Muscle of leg (tissue), 16 donors: ENCODE data around the gene CASP3. TPM values are rescaled to one million over a fixed set of nuclear protein-coding genes. Genes with fewer than 3 reads are reported as not detected.

Experiments used
- DNase-seq: peaks from one replicate; pipeline ENCODE4 v3.0.0; 2013
- H3K27ac ChIP-seq: one replicate; pipeline ENCODE4 v1.5.1; 2013; ENCODE audit warnings: mild to moderate bottlenecking, low read length, control low read depth
- H3K27me3 ChIP-seq: one replicate; pipeline ENCODE4 v1.6.1; 2013; ENCODE audit warnings: low read length; ENCODE audit not compliant: control insufficient read depth, insufficient read depth
- H3K36me3 ChIP-seq: one replicate; pipeline ENCODE4 v1.6.1; 2013; ENCODE audit warnings: low read length; ENCODE audit not compliant: control insufficient read depth, insufficient read depth
- H3K4me1 ChIP-seq: one replicate; pipeline ENCODE4 v1.6.1; 2013; ENCODE audit warnings: low read length; ENCODE audit not compliant: control insufficient read depth, insufficient read depth
- H3K4me3 ChIP-seq: one replicate; pipeline ENCODE4 v1.5.1; 2013; ENCODE audit warnings: low read length, control low read depth
- H3K9me3 ChIP-seq: replicated peaks from 2 replicates; pipeline ENCODE4 v1.6.1; 2013; ENCODE audit warnings: low read depth, low read length; ENCODE audit not compliant: control insufficient read depth
- WGBS: methylation state at CpG from one replicate; pipeline ENCODE4 v1.1.5; 2013; ENCODE audit warnings: missing lambda C conversion rate; ENCODE audit not compliant: insufficient coverage; 5-methylcytosine and 5-hydroxymethylcytosine counted together
- long read RNA-seq, 11 donors: transcript quantifications; one replicate each; lab custom pipeline, GENCODE V29; 2026
- polyA plus RNA-seq, 8 donors: library from polyadenylated mRNA; unstranded; fragments of 120-200 nt; gene quantifications; one replicate each; pipeline versions ENCODE4 v1.2.1 to v1.2.3, GENCODE V29; 2013; ENCODE audit warnings: inconsistent platforms in 1 of 8, low replicate concordance in 1 of 8; ENCODE audit not compliant: insufficient read length in 8 of 8, insufficient read depth in 1 of 8
- total RNA-seq: library from RNA; stranded (reverse); fragments of 120-200 nt; gene quantifications from one replicate; pipeline ENCODE4 v1.2.4, GENCODE V29; 2013

CASP3 gene
- total RNA-seq (40.7 TPM), polyA plus RNA-seq (10 to 100 TPM; 35.6 to 49.1 (median 41.6) TPM)
- long read RNA-seq, donor 1, transcript CASP3-206 (7 exons, 2,540 nt): major isoform, 8 of 10 reads
- long read RNA-seq, donor 1, partial matches to known transcripts: 0 of 10 reads
- long read RNA-seq, donor 1, other reads (novel, unspliced or antisense): 0 of 10 reads
- long read RNA-seq, donor 2, partial matches to known transcripts: 0 of 4 reads
- long read RNA-seq, donor 2, other reads (novel, unspliced or antisense): 0 of 4 reads
- long read RNA-seq, donor 3, transcript CASP3-206 (7 exons, 2,540 nt): major isoform, 9 of 11 reads
- long read RNA-seq, donor 3, partial matches to known transcripts: 0 of 11 reads
- long read RNA-seq, donor 3, other reads (novel, unspliced or antisense): 0 of 11 reads
- long read RNA-seq, donor 4, transcript CASP3-206 (7 exons, 2,540 nt): major isoform, 8 of 11 reads
- long read RNA-seq, donor 4, partial matches to known transcripts: 0 of 11 reads
- long read RNA-seq, donor 4, other reads (novel, unspliced or antisense): 0 of 11 reads
- long read RNA-seq, donor 5, transcript CASP3-206 (7 exons, 2,540 nt): major isoform, 41 of 52 reads
- long read RNA-seq, donor 5, partial matches to known transcripts: 11 of 52 reads
- long read RNA-seq, donor 5, other reads (novel, unspliced or antisense): 0 of 52 reads
- long read RNA-seq, donor 6, transcript CASP3-206 (7 exons, 2,540 nt): major isoform, 29 of 31 reads
- long read RNA-seq, donor 6, partial matches to known transcripts: 0 of 31 reads
- long read RNA-seq, donor 6, other reads (novel, unspliced or antisense): 0 of 31 reads
- long read RNA-seq, donor 7, transcript CASP3-206 (7 exons, 2,540 nt): major isoform, 16 of 18 reads
- long read RNA-seq, donor 7, partial matches to known transcripts: 0 of 18 reads
- long read RNA-seq, donor 7, other reads (novel, unspliced or antisense): 0 of 18 reads
- long read RNA-seq, donor 8, transcript CASP3-206 (7 exons, 2,540 nt): major isoform, 9 of 9 reads
- long read RNA-seq, donor 8, partial matches to known transcripts: 0 of 9 reads
- long read RNA-seq, donor 8, other reads (novel, unspliced or antisense): 0 of 9 reads
- long read RNA-seq, donor 9, transcript CASP3-206 (7 exons, 2,540 nt): major isoform, 12 of 14 reads
- long read RNA-seq, donor 9, partial matches to known transcripts: 0 of 14 reads
- long read RNA-seq, donor 9, other reads (novel, unspliced or antisense): 0 of 14 reads
- long read RNA-seq, donor 10, transcript CASP3-206 (7 exons, 2,540 nt): major isoform, 24 of 27 reads
- long read RNA-seq, donor 10, partial matches to known transcripts: 0 of 27 reads
- long read RNA-seq, donor 10, other reads (novel, unspliced or antisense): 0 of 27 reads
- long read RNA-seq, donor 11, transcript CASP3-201 (8 exons, 2,673 nt): minor isoform, 5 of 15 reads
- long read RNA-seq, donor 11, transcript CASP3-206 (7 exons, 2,540 nt): major isoform, 10 of 15 reads
- long read RNA-seq, donor 11, partial matches to known transcripts: 0 of 15 reads
- long read RNA-seq, donor 11, other reads (novel, unspliced or antisense): 0 of 15 reads

- Histone ChIP-seq H3K4me1 (peaks cover 26% of the 10 kb centered on the region), H3K4me3 (peak within 1 kb of the TSS; percentile 92), H3K27me3 (no peaks in the 10 kb centered on the region), H3K36me3 (peaks cover 16% of the 10 kb centered on the region), H3K27ac (peak within 1 kb of the TSS; percentile 97), H3K9me3 (no peaks in the 10 kb centered on the region)
- peak; percentile 99 for DNase-seq
- WGBS: under 1% methylated on average over 89 of the region's 90 CpGs
These were observed at the start of gene CASP3, which contains the start of gene PRIMPOL for GRCh38 chr4:184649026-184649970. Gene CASP3, minus strand, starts transcription at chr4:184649447. Its CDS starts 10,994 bp downstream, at chr4:184638453. Gene PRIMPOL, plus strand, starts transcription at chr4:184649738. Its CDS starts 7,403 bp downstream, at chr4:184657141.

GRCh38 chr4:184697956-184698355 lies 48.7 kb upstream of the CASP3 start:
- no peak for DNase-seq
- Histone ChIP-seq H3K27me3 (no peaks in the 10 kb centered on the region), H3K4me3 (no peak overlapping the region), H3K4me1 (no peaks in the 10 kb centered on the region), H3K36me3 (peaks cover 24% of the 10 kb centered on the region), H3K27ac (no peak overlapping the region), H3K9me3 (no peaks in the 10 kb centered on the region)
- WGBS: 100% methylated on average over 3 of the region's 3 CpGs

- Histone ChIP-seq H3K4me3 (no peak overlapping the region), H3K4me1 (no peaks in the 10 kb centered on the region), H3K9me3 (no peaks in the 10 kb centered on the region), H3K27me3 (no peaks in the 10 kb centered on the region), H3K27ac (no peak overlapping the region), H3K36me3 (peaks cover 15% of the 10 kb centered on the region)
- WGBS: no CpG with 5 or more reads among the region's 3 CpGs
- no peak for DNase-seq
These were observed 46.1 kb upstream of the CASP3 start for GRCh38 chr4:184695178-184695896.

GRCh38 chr4:184694412-184694956 lies 45.2 kb upstream of the CASP3 start:
- Histone ChIP-seq H3K9me3 (no peaks in the 10 kb centered on the region), H3K4me3 (no peak overlapping the region), H3K4me1 (no peaks in the 10 kb centered on the region), H3K27ac (no peak overlapping the region), H3K27me3 (no peaks in the 10 kb centered on the region), H3K36me3 (peaks cover 12% of the 10 kb centered on the region)
- no peak for DNase-seq

DNA sequence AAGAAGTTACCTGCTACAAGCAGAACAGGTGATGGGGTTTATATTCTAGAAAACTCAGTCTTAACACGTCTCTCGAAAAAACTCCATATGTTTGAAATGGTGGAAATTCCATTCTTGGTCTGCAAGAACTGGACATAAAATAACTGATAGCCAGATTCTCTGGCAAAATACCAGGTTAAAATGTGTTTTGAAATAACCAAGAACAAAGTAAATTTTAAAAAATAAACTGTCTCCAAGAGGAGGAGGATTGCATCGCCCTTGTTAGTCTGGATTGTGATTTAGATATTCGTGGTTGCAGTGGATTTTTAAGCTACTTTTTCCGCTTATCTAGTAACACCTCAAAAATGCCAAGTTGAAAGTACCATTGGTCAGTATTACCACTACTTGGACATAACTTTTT lies 43.8 kb upstream of the CASP3 start:
- H3K27ac ChIP-seq: no peak overlapping the region
- peaks cover 12% of the 10 kb centered on the region for H3K36me3 ChIP-seq
- DNase-seq: no peak
- H3K9me3 ChIP-seq: no peaks in the 10 kb centered on the region
- WGBS: no CpG with 5 or more reads among the region's 5 CpGs
- no peaks in the 10 kb centered on the region for H3K27me3 ChIP-seq
- H3K4me3 ChIP-seq: no peak overlapping the region
- no peaks in the 10 kb centered on the region for H3K4me1 ChIP-seq

GRCh38 chr4:184689681-184690080 lies 40.4 kb upstream of the CASP3 start:
- Histone ChIP-seq H3K27ac (no peak overlapping the region), H3K4me1 (no peaks in the 10 kb centered on the region), H3K9me3 (no peaks in the 10 kb centered on the region), H3K36me3 (peaks cover 13% of the 10 kb centered on the region), H3K27me3 (no peaks in the 10 kb centered on the region), H3K4me3 (no peak overlapping the region)
- WGBS: no CpG with 5 or more reads among the region's 5 CpGs
- DNase-seq: no peak

DNA sequence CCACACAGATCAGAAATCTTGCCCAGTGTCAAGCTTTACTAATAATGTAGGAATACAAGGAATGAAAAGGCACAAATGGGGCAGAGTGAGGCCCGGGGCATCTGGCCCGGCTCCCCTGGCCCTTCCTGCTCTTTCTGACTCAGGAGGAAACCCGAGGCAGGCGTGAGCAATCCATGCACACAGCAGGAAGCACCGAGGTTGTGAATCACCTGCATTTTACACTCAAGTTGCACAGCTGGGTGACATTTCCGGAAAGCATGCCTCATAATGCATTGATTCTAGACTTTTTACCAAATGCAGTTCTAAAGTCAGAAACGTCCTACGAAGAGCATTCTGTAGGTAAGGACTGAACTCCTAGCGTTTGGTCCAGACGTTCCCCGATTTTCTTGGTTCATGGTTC lies 39.2 kb upstream of the CASP3 start:
- 37% methylated on average over 10 of the region's 11 CpGs for WGBS

GRCh38 chr4:184688005-184688404 lies 38.8 kb upstream of the CASP3 start:
- no peaks in the 10 kb centered on the region for H3K4me1 ChIP-seq
- no peaks in the 10 kb centered on the region for H3K27me3 ChIP-seq
- H3K9me3 ChIP-seq: no peaks in the 10 kb centered on the region
- H3K4me3 ChIP-seq: no peak overlapping the region
- H3K27ac ChIP-seq: no peak overlapping the region
- no peak for DNase-seq
- peaks cover 7% of the 10 kb centered on the region for H3K36me3 ChIP-seq
- WGBS: no CpG with 5 or more reads among the region's 3 CpGs

More for the DNA sequence above, 39.2 kb upstream of the CASP3 start:
- H3K4me3 ChIP-seq: no peak overlapping the region
- H3K27me3 ChIP-seq: no peaks in the 10 kb centered on the region
- DNase-seq: peak; percentile 5
- H3K36me3 ChIP-seq: peaks cover 6% of the 10 kb centered on the region
- H3K4me1 ChIP-seq: no peaks in the 10 kb centered on the region
- no peak overlapping the region for H3K27ac ChIP-seq
- H3K9me3 ChIP-seq: no peaks in the 10 kb centered on the region
